Hindlimb muscle (tissue), 1 donor: ENCODE results near the gene SIGMAR1. TPM values are rescaled to one million over a fixed set of nuclear protein-coding genes. Genes with fewer than 3 reads are reported as not detected.

Experiments
- polyA plus RNA-seq: library from polyadenylated mRNA; unstranded; fragments of 120-200 nt; gene quantifications from one replicate; pipeline ENCODE4 v1.2.1, GENCODE V29; 2013; ENCODE audit not compliant: insufficient read length

The SIGMAR1 gene
- polyA plus RNA-seq, 1 donor = 52.0 TPM

Other genes with a start within 250 kb of the SIGMAR1 start
- gene FAM219A, start 179.2 kb downstream of the SIGMAR1 start, polyA plus RNA-seq = 14.1 TPM
- gene DNAI1, start 179.0 kb downstream of the SIGMAR1 start, polyA plus RNA-seq = not detected
- 4.3 TPM for gene ENHO, start 114.8 kb downstream of the SIGMAR1 start, polyA plus RNA-seq
- 53.8 TPM for gene CNTFR, start 48.1 kb downstream of the SIGMAR1 start, polyA plus RNA-seq
- gene RPP25L, start 25.7 kb downstream of the SIGMAR1 start, polyA plus RNA-seq = 20.9 TPM
- 71.7 TPM for gene DCTN3, start 17.3 kb downstream of the SIGMAR1 start, polyA plus RNA-seq
- 0.18 TPM for gene ARID3C, start 8.7 kb downstream of the SIGMAR1 start, polyA plus RNA-seq
- 46.6 TPM for gene GALT, start 8.9 kb upstream of the SIGMAR1 start, polyA plus RNA-seq
- gene IL11RA, start 14.4 kb upstream of the SIGMAR1 start, polyA plus RNA-seq = 96.1 TPM
- gene CCL27, start 24.9 kb upstream of the SIGMAR1 start, polyA plus RNA-seq = 0.67 TPM
- not detected for gene CCL19, start 53.5 kb upstream of the SIGMAR1 start, polyA plus RNA-seq
- gene CCL21, start 72.3 kb upstream of the SIGMAR1 start, polyA plus RNA-seq = 4.3 TPM